Spleen (tissue), 13 donors: ENCODE measurements around the gene CHMP1B. TPM values are rescaled to one million over a fixed set of nuclear protein-coding genes. Genes with fewer than 3 reads are reported as not detected.

Source experiments
- DNase-seq: peaks from one replicate; pipeline ENCODE4 v3.0.0-alpha.2; 2020
- H3K27ac ChIP-seq, 8 donors: fragments of 200-600 bp; sonication (generic) in 7 of 8; 1 replicate in 4 of 8; 2 replicates in 4 of 8; pipeline versions ENCODE4 v1.5.0 to v1.8.0; 2016 to 2021; ENCODE audit warnings: inconsistent platforms in 4 of 8, mild to moderate bottlenecking in 4 of 8, moderate library complexity in 1 of 8
- H3K27me3 ChIP-seq, 7 donors: fragments of 200-600 bp; sonication (generic) in 6 of 7; replicated peaks in 1 of 7; 1 replicate in 4 of 7; 2 replicates in 3 of 7; pipeline versions ENCODE4 v1.5.0 to v1.8.0; 2016 to 2021; ENCODE audit warnings: inconsistent platforms in 3 of 7, mild to moderate bottlenecking in 1 of 7
- H3K36me3 ChIP-seq, 6 donors: fragments of 200-600 bp; sonication (generic) in 5 of 6; 1 replicate in 4 of 6; 2 replicates in 2 of 6; pipeline versions ENCODE4 v1.5.0 to v1.8.0; 2016 to 2021; ENCODE audit warnings: inconsistent platforms in 2 of 6
- H3K4me1 ChIP-seq, 6 donors: fragments of 200-600 bp; sonication (generic) in 5 of 6; 1 replicate in 3 of 6; 2 replicates in 3 of 6; pipeline versions ENCODE4 v1.5.0 to v1.8.0; 2016 to 2021; ENCODE audit warnings: inconsistent platforms in 3 of 6
- H3K4me3 ChIP-seq, 8 donors: fragments of 200-600 bp; sonication (generic) in 7 of 8; 1 replicate in 4 of 8; 2 replicates in 4 of 8; pipeline versions ENCODE4 v1.5.0 to v1.8.0; 2016 to 2021; ENCODE audit warnings: inconsistent platforms in 4 of 8, mild to moderate bottlenecking in 4 of 8, moderate library complexity in 2 of 8
- H3K9me3 ChIP-seq, 8 donors: fragments of 200-600 bp; sonication (generic) in 7 of 8; 1 replicate in 4 of 8; 2 replicates in 4 of 8; pipeline versions ENCODE4 v1.5.0 to v1.8.0; 2016 to 2021; ENCODE audit warnings: inconsistent platforms in 4 of 8
- CTCF ChIP-seq, 11 experiments: fragments of 200-600 bp in 7 of 11; fragments of 450-650 bp in 4 of 11; sonication (generic) in 4 of 11; IDR thresholded peaks in 8 of 11; conservative IDR thresholded peaks in 3 of 11; 1 replicate in 7 of 11; 2 replicates in 4 of 11; pipeline versions ENCODE4 v1.4.0 to v1.8.0; 2016 to 2021; ENCODE audit warnings: antibody characterized with exemption in 11 of 11, inconsistent platforms in 4 of 11, mild to moderate bottlenecking in 1 of 11
- POLR2A ChIP-seq, 3 donors: fragments of 450-650 bp; IDR thresholded peaks; one replicate each; pipeline ENCODE4 v1.5.1; 2017; ENCODE audit warnings: antibody characterized with exemption in 3 of 3, mild to moderate bottlenecking in 1 of 3
- POLR2AphosphoS5 ChIP-seq, 3 donors: sonication (generic); formaldehyde crosslinking; IDR thresholded peaks; one replicate each; pipeline ENCODE4 v1.5.1; 2017; ENCODE audit warnings: antibody characterized with exemption in 3 of 3
- WGBS, 5 donors: extraction: QIAGEN DNeasy Blood & Tissue Kit in 3 of 5; methylation state at CpG; one replicate each; pipeline versions ENCODE4 v1.1.5 to v1.1.7; 2013 to 2018; 5-methylcytosine and 5-hydroxymethylcytosine counted together
- intact Hi-C: fragments of 100-400 bp; cut with DNase I; formaldehyde crosslinking; loops from one replicate; pipeline ENCODE4 v1.15.0; 2023; ENCODE audit warnings: low total_unique reads
- long read RNA-seq, 2 donors: transcript quantifications; one replicate each; lab custom pipeline, GENCODE V29; 2026
- polyA plus RNA-seq, 3 donors: library from polyadenylated mRNA; stranded (reverse); fragments of 200-250 nt; gene quantifications; one replicate each; pipeline ENCODE4 v1.2.1, GENCODE V29; 2013
- total RNA-seq, 7 donors: library from RNA; depleted of rRNA in 3 of 7; stranded (reverse); fragments of >200 nt in 3 of 7; fragmentation: NEBNext Ultra II Directional in 4 of 7; extraction: Animal tissue kit (Norgen Biotek cat#: 25700) in 4 of 7; gene quantifications; one replicate each; pipeline versions ENCODE4 v1.1.0 to v1.2.1, GENCODE V29; 2016 to 2021
- donor health status: healthy with polysubstance abuse.
- donor health status: DM: no; HTN: no; CAD: no; lungs with moderate emphysema.
- donor health status: DM: no; HTN: no; CAD: no.
- donor health status: Bipolar disorder and iron deficiency.
- donor health status: healthy.
- donor health status: DM: no; HTN: no; CAD: no.
- donor health status: DM: yes; HTN: yes; CAD: no.

CHMP1B gene
- total RNA-seq = 10 to 100 TPM; 34.2 to 58.0 (median 42.0) TPM
- polyA plus RNA-seq = 10 to 100 TPM; 33.1 to 37.8 (median 36.0) TPM
- long read RNA-seq, donor 1, transcript CHMP1B-201 (1 exons, 3,054 nt) = major isoform, 69 of 69 reads
- long read RNA-seq, donor 1, partial matches to known transcripts = 0 of 69 reads
- long read RNA-seq, donor 1, other reads (novel, unspliced or antisense) = 0 of 69 reads
- long read RNA-seq, donor 2, transcript CHMP1B-201 (1 exons, 3,054 nt) = major isoform, 78 of 78 reads
- long read RNA-seq, donor 2, partial matches to known transcripts = 0 of 78 reads
- long read RNA-seq, donor 2, other reads (novel, unspliced or antisense) = 0 of 78 reads

GRCh38 chr18:11851146-11851805, at the start of gene CHMP1B:
Gene CHMP1B, plus strand, starts transcription at chr18:11851413. Its CDS starts 99 bp downstream, at chr18:11851512.
- no peaks in the 10 kb centered on the region for H3K9me3 ChIP-seq
- intact Hi-C loops = no loop called here
- WGBS, 5 donors = 0 to 1% (median 0%) methylated on average over 43 to 53 of the region's 53 CpGs

GRCh38 chr18:11801573-11801972, 49.6 kb upstream of the CHMP1B start:
- Histone ChIP-seq H3K4me3 (no peak overlapping the region), H3K4me1 (no peaks in the 10 kb centered on the region), H3K36me3 (no peaks in the 10 kb centered on the region), H3K27ac (no peak overlapping the region), H3K9me3 (no peaks in the 10 kb centered on the region), H3K27me3 (no peaks in the 10 kb centered on the region)
- intact Hi-C loops = no loop called here
- DNase-seq = no peak
- 73 to 97% (median 87%) methylated on average over 4 of the region's 4 CpGs for WGBS, 5 donors
- TF ChIP-seq POLR2A (IDR thresholded peaks at IDR 0.05) (no peak), POLR2AphosphoS5 (IDR thresholded peaks at IDR 0.05) (no peak), CTCF (IDR thresholded peaks at IDR 0.05 in 8 of 11, conservative IDR thresholded peaks at IDR 0.05 in 3 of 11) (no peak)

More at GRCh38 chr18:11851146-11851805, at the start of gene CHMP1B:
- Histone ChIP-seq H3K4me3 (peak within 1 kb of the TSS; percentile 81 to 97 (median 91)), H3K27me3 (no peaks in the 10 kb centered on the region), H3K27ac (peak within 1 kb of the TSS; percentile 87 to 98 (median 94)), H3K4me1 (peaks cover 21 to 59% (median 37%) of the 10 kb centered on the region in 6 donors), H3K36me3 (peaks cover 0 to 29% (median 3%) of the 10 kb centered on the region in 6 donors)
- peak; percentile 100 for DNase-seq
- TF ChIP-seq CTCF (IDR thresholded peaks at IDR 0.05 in 8 of 11, conservative IDR thresholded peaks at IDR 0.05 in 3 of 11) = peak in 3 of 11 experiments; percentile 10 to 39 (median 18)
- peak; percentile 99 to 100 (median 100) for TF ChIP-seq POLR2AphosphoS5 (IDR thresholded peaks at IDR 0.05)
- peak; percentile 78 to 97 (median 96) for TF ChIP-seq POLR2A (IDR thresholded peaks at IDR 0.05)

- H3K27me3 ChIP-seq = no peaks in the 10 kb centered on the region
- no peak overlapping the region for H3K4me3 ChIP-seq
- intact Hi-C loops = no loop called here
Observed at GRCh38 chr18:11802158-11802557, 49.1 kb upstream of the CHMP1B start.

More at GRCh38 chr18:11802158-11802557, 49.1 kb upstream of the CHMP1B start:
- TF ChIP-seq POLR2A (IDR thresholded peaks at IDR 0.05) (no peak), CTCF (IDR thresholded peaks at IDR 0.05 in 8 of 11, conservative IDR thresholded peaks at IDR 0.05 in 3 of 11) (no peak), POLR2AphosphoS5 (IDR thresholded peaks at IDR 0.05) (no peak)
- 92 to 98% (median 94%) methylated on average over 6 of the region's 6 CpGs for WGBS, 5 donors
- H3K36me3 ChIP-seq = no peaks in the 10 kb centered on the region
- H3K27ac ChIP-seq = no peak overlapping the region
- H3K4me1 ChIP-seq = no peaks in the 10 kb centered on the region
- H3K9me3 ChIP-seq = no peaks in the 10 kb centered on the region
- no peak for DNase-seq
